Duodenal mucosa (tissue), 2 donors: ENCODE measurements around the gene TMEM119.
"Not testable (repeated sequence)": the region's sequence is repeated elsewhere in the genome, so short reads cannot be mapped to it uniquely, and the experiment has no call there.

ENCODE experiments used
- H3K27ac ChIP-seq: one replicate; pipeline ENCODE4 v1.7.0; 2013; ENCODE audit warnings: low read depth, low read length
- H3K27me3 ChIP-seq, 2 donors: one replicate each; pipeline ENCODE4 v1.7.0; 2013; ENCODE audit warnings: low read length in 2 of 2, control low read depth in 1 of 2; ENCODE audit not compliant: insufficient read depth in 2 of 2, control insufficient read depth in 1 of 2
- H3K36me3 ChIP-seq, 2 donors: one replicate each; pipeline ENCODE4 v1.7.0; 2013; ENCODE audit warnings: low read length in 2 of 2, control low read depth in 1 of 2; ENCODE audit not compliant: insufficient read depth in 2 of 2, control insufficient read depth in 1 of 2
- H3K4me1 ChIP-seq, 2 donors: one replicate each; pipeline ENCODE4 v1.7.0; 2013; ENCODE audit warnings: low read length in 2 of 2, control low read depth in 1 of 2; ENCODE audit not compliant: insufficient read depth in 2 of 2, control insufficient read depth in 1 of 2
- H3K4me3 ChIP-seq, 2 donors: one replicate each; pipeline ENCODE4 v1.7.0; 2013; ENCODE audit warnings: low read length in 2 of 2, low read depth in 1 of 2
- H3K9ac ChIP-seq, 2 donors: one replicate each; pipeline ENCODE4 v1.7.0; 2013; ENCODE audit warnings: low read length in 2 of 2, low read depth in 1 of 2
- H3K9me3 ChIP-seq, 2 donors: one replicate each; pipeline ENCODE4 v1.7.0; 2013; ENCODE audit warnings: low read length in 2 of 2, control low read depth in 1 of 2; ENCODE audit not compliant: control insufficient read depth in 1 of 2

TMEM119 gene

GRCh38 chr12:108622421-108622820, 24.5 kb upstream of the TMEM119 start:
- Histone ChIP-seq H3K27ac (no peak overlapping the region), H3K36me3 (peaks cover 0 to 8% of the 10 kb centered on the region in 2 donors)

GRCh38 chr12:108621161-108621560, 23.3 kb upstream of the TMEM119 start:
- no peak overlapping the region for H3K27ac ChIP-seq
- peaks cover 12 to 14% of the 10 kb centered on the region in 2 donors for H3K4me1 ChIP-seq
- H3K9ac ChIP-seq: no peak overlapping the region
- H3K9me3 ChIP-seq: no peaks in the 10 kb centered on the region
- no peaks in the 10 kb centered on the region for H3K27me3 ChIP-seq
- H3K36me3 ChIP-seq: peaks cover 0 to 8% of the 10 kb centered on the region in 2 donors
- no peak overlapping the region for H3K4me3 ChIP-seq

More at GRCh38 chr12:108622421-108622820, 24.5 kb upstream of the TMEM119 start:
- H3K27me3 ChIP-seq: no peaks in the 10 kb centered on the region
- no peak overlapping the region for H3K4me3 ChIP-seq
- no peaks in the 10 kb centered on the region for H3K9me3 ChIP-seq
- H3K4me1 ChIP-seq: peaks cover 5 to 11% of the 10 kb centered on the region in 2 donors
- H3K9ac ChIP-seq: no peak overlapping the region

- no peaks in the 10 kb centered on the region for H3K27me3 ChIP-seq
- H3K9me3 ChIP-seq: peaks cover 3 to 5% of the 10 kb centered on the region in 2 donors
- H3K36me3 ChIP-seq: peaks cover 0 to 8% of the 10 kb centered on the region in 2 donors
- no peak overlapping the region for H3K27ac ChIP-seq
- no peak overlapping the region for H3K4me3 ChIP-seq
- no peak overlapping the region for H3K9ac ChIP-seq
- H3K4me1 ChIP-seq: peaks cover 12 to 14% of the 10 kb centered on the region in 2 donors
Measured at GRCh38 chr12:108620236-108620879, 22.5 kb upstream of the TMEM119 start.

GRCh38 chr12:108619369-108620160, 21.7 kb upstream of the TMEM119 start:
- no peak overlapping the region for H3K4me3 ChIP-seq
- H3K27ac ChIP-seq: no peak overlapping the region
- peaks cover 3 to 5% of the 10 kb centered on the region in 2 donors for H3K9me3 ChIP-seq
- H3K36me3 ChIP-seq: peaks cover 0 to 8% of the 10 kb centered on the region in 2 donors
- no peaks in the 10 kb centered on the region for H3K27me3 ChIP-seq
- no peak overlapping the region for H3K9ac ChIP-seq
- H3K4me1 ChIP-seq: peaks cover 12 to 14% of the 10 kb centered on the region in 2 donors

- H3K27me3 ChIP-seq, H3K4me3 ChIP-seq, H3K9ac ChIP-seq, H3K9me3 ChIP-seq, H3K27ac ChIP-seq, H3K36me3 ChIP-seq: not testable (repeated sequence)
- peaks cover 12 to 14% of the 10 kb centered on the region in 2 donors for H3K4me1 ChIP-seq
Measured at GRCh38 chr12:108618953-108619274, 21.0 kb upstream of the TMEM119 start.

GRCh38 chr12:108618079-108618952, 20.4 kb upstream of the TMEM119 start:
- Histone ChIP-seq H3K4me3 (no peak overlapping the region), H3K4me1 (peaks cover 12 to 14% of the 10 kb centered on the region in 2 donors), H3K27me3 (no peaks in the 10 kb centered on the region), H3K36me3 (peaks cover 0 to 2% of the 10 kb centered on the region in 2 donors), H3K9me3 (peaks cover 3 to 5% of the 10 kb centered on the region in 2 donors), H3K9ac (no peak overlapping the region), H3K27ac (no peak overlapping the region)

GRCh38 chr12:108616941-108617858, 19.3 kb upstream of the TMEM119 start:
- peak overlapping the region in 1 of 2 donors; percentile 3 for H3K9ac ChIP-seq
- no peak overlapping the region for H3K4me3 ChIP-seq
- no peaks in the 10 kb centered on the region for H3K27me3 ChIP-seq
- H3K4me1 ChIP-seq: peaks cover 12 to 17% of the 10 kb centered on the region in 2 donors
- no peaks in the 10 kb centered on the region for H3K36me3 ChIP-seq
- peak overlapping the region; percentile 14 for H3K27ac ChIP-seq
- peaks cover 3 to 5% of the 10 kb centered on the region in 2 donors for H3K9me3 ChIP-seq

GRCh38 chr12:108616359-108616758, 18.5 kb upstream of the TMEM119 start:
- H3K27ac ChIP-seq: no peak overlapping the region
- peaks cover 3 to 5% of the 10 kb centered on the region in 2 donors for H3K9me3 ChIP-seq
- no peak overlapping the region for H3K4me3 ChIP-seq
- no peaks in the 10 kb centered on the region for H3K27me3 ChIP-seq
- peak overlapping the region in 1 of 2 donors; percentile 3 for H3K9ac ChIP-seq
- peaks cover 12 to 17% of the 10 kb centered on the region in 2 donors for H3K4me1 ChIP-seq
- H3K36me3 ChIP-seq: no peaks in the 10 kb centered on the region

- H3K27me3 ChIP-seq: no peaks in the 10 kb centered on the region
- H3K4me3 ChIP-seq: no peak overlapping the region
- H3K9me3 ChIP-seq: peaks cover 3 to 5% of the 10 kb centered on the region in 2 donors
- H3K27ac ChIP-seq: no peak overlapping the region
- peaks cover 12 to 17% of the 10 kb centered on the region in 2 donors for H3K4me1 ChIP-seq
- no peaks in the 10 kb centered on the region for H3K36me3 ChIP-seq
- no peak overlapping the region for H3K9ac ChIP-seq
Measured at GRCh38 chr12:108615918-108616317, 18.0 kb upstream of the TMEM119 start.
